Measurements from ENCODE around the gene CA7.
A peak's percentile ranks its signal among the peaks of the same experiment; 100 is the strongest.

CA7 gene

DNA sequence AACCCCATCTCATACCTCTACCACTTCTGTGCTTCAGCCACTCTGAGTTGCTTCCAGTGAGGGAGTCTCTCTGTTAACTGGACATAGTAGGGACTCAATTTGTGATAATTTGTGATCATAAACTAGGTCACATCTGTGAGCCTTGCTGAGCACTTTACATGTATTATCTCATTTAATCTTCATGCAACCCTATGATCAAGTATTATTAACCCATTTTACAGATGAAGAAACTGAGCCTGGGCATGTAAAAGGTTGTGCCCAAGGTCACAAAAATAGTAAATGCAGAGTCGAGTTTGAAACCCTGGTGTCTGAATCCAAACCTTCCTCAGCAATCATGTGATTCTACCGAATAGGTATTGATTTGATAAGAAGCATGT is 54.7 kb downstream of the CA7 start:
- Histone ChIP-seq H3K4me1 (ENCODE audit: control insufficient read depth, insufficient read depth, low read length) (peaks cover 19% of the 10 kb centered on the region), H3K9me3 (ENCODE audit: control insufficient read depth, low read length) (no peaks in the 10 kb centered on the region), H3K4me3 (ENCODE audit: low read length) (no peak overlapping the region), H3K36me3 (ENCODE audit: control insufficient read depth, insufficient read depth, low read length, severe bottlenecking) (peaks cover 4% of the 10 kb centered on the region), H3K9ac (ENCODE audit: low read length) (no peak overlapping the region), H3K27me3 (replicated peaks; ENCODE audit: control insufficient read depth, insufficient read depth, low read length) (no peaks in the 10 kb centered on the region)
- DNase-seq (ENCODE audit: low read depth), result no peak

GRCh38 chr16:66899310-66899944 is 55.2 kb downstream of the CA7 start:
- peak; percentile 79 for DNase-seq (ENCODE audit: low read depth)
- no peaks in the 10 kb centered on the region for H3K9me3 ChIP-seq (ENCODE audit: control insufficient read depth, low read length)
- no peak overlapping the region for H3K9ac ChIP-seq (ENCODE audit: low read length)
- no peaks in the 10 kb centered on the region for H3K27me3 ChIP-seq (replicated peaks; ENCODE audit: control insufficient read depth, insufficient read depth, low read length)
- peaks cover 19% of the 10 kb centered on the region for H3K4me1 ChIP-seq (ENCODE audit: control insufficient read depth, insufficient read depth, low read length)
- H3K36me3 ChIP-seq (ENCODE audit: control insufficient read depth, insufficient read depth, low read length, severe bottlenecking), result no peaks in the 10 kb centered on the region
- H3K4me3 ChIP-seq (ENCODE audit: low read length), result no peak overlapping the region

- Histone ChIP-seq H3K9me3 (ENCODE audit: control insufficient read depth, low read length) (no peaks in the 10 kb centered on the region), H3K4me3 (ENCODE audit: low read length) (no peak overlapping the region), H3K9ac (ENCODE audit: low read length) (no peak overlapping the region), H3K27me3 (replicated peaks; ENCODE audit: control insufficient read depth, insufficient read depth, low read length) (no peaks in the 10 kb centered on the region), H3K36me3 (ENCODE audit: control insufficient read depth, insufficient read depth, low read length, severe bottlenecking) (no peaks in the 10 kb centered on the region), H3K4me1 (ENCODE audit: control insufficient read depth, insufficient read depth, low read length) (peaks cover 19% of the 10 kb centered on the region)
- DNase-seq (ENCODE audit: low read depth), result peak; percentile 59
Measured at GRCh38 chr16:66899945-66900710, 55.9 kb downstream of the CA7 start.

DNA sequence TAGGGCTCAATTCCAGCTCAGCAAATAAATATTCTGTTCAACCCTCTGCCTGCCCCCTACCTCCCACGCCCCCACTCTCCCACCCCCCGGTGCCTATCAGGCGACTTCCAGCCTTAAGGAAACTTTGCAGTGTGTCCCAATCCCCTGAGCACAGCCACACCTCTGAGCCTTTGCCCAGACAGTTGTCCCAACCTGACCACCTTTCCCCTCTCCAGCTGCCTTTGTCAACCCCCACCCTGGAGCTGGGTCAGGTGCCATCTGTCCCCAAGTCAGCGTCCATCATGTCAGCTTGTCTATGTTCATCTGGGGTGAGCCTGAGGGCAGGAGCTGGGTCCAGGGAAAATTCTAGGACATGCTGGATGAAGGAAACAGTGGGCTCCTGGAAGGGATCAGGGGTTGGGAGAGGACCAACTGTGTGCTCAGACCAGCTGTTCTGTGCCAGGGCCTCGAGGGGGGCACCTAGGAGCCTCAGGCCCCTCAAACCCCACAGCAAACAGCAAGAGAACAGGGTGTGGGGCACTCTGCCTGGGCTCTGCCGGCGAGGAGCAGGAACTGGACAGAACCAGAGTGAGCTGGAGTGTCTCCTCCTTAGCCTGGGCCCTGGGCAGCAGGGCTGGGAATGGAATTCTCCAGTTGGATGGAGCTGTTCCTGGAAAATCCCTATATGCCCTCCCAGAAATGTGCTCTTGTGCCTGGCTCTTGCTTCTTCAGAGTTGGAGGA is 56.7 kb downstream of the CA7 start:
- H3K9ac ChIP-seq (ENCODE audit: low read length), result no peak overlapping the region
- DNase-seq (ENCODE audit: low read depth), result peak; percentile 35
- peaks cover 4% of the 10 kb centered on the region for H3K27me3 ChIP-seq (replicated peaks; ENCODE audit: control insufficient read depth, insufficient read depth, low read length)
- peaks cover 19% of the 10 kb centered on the region for H3K4me1 ChIP-seq (ENCODE audit: control insufficient read depth, insufficient read depth, low read length)
- no peaks in the 10 kb centered on the region for H3K9me3 ChIP-seq (ENCODE audit: control insufficient read depth, low read length)
- H3K36me3 ChIP-seq (ENCODE audit: control insufficient read depth, insufficient read depth, low read length, severe bottlenecking), result no peaks in the 10 kb centered on the region
- no peak overlapping the region for H3K4me3 ChIP-seq (ENCODE audit: low read length)

DNA sequence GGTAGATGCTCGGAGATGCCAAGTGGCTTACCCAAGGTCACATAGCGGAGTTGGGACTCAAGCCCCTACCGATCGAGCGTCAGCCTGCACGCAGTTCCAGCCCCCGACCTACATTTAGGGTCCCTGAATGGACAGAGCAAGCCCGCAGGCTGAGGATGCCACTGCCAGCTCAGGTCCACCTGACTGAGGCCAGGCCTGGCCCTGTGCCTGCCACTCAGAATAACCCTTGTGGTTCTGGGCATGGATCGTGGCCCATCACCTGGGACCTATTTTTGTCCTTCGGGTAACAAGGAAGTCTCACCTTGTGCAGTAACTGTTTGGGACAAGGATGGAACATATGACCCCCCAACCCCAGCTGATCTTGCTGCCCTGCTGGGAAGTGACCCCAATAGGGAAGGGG is 57.4 kb downstream of the CA7 start:
- Histone ChIP-seq H3K9me3 (ENCODE audit: control insufficient read depth, low read length) (no peaks in the 10 kb centered on the region), H3K9ac (ENCODE audit: low read length) (no peak overlapping the region), H3K36me3 (ENCODE audit: control insufficient read depth, insufficient read depth, low read length, severe bottlenecking) (no peaks in the 10 kb centered on the region), H3K27me3 (replicated peaks; ENCODE audit: control insufficient read depth, insufficient read depth, low read length) (peaks cover 5% of the 10 kb centered on the region), H3K4me1 (ENCODE audit: control insufficient read depth, insufficient read depth, low read length) (peaks cover 19% of the 10 kb centered on the region), H3K4me3 (ENCODE audit: low read length) (no peak overlapping the region)
- DNase-seq (ENCODE audit: low read depth), result no peak

DNA sequence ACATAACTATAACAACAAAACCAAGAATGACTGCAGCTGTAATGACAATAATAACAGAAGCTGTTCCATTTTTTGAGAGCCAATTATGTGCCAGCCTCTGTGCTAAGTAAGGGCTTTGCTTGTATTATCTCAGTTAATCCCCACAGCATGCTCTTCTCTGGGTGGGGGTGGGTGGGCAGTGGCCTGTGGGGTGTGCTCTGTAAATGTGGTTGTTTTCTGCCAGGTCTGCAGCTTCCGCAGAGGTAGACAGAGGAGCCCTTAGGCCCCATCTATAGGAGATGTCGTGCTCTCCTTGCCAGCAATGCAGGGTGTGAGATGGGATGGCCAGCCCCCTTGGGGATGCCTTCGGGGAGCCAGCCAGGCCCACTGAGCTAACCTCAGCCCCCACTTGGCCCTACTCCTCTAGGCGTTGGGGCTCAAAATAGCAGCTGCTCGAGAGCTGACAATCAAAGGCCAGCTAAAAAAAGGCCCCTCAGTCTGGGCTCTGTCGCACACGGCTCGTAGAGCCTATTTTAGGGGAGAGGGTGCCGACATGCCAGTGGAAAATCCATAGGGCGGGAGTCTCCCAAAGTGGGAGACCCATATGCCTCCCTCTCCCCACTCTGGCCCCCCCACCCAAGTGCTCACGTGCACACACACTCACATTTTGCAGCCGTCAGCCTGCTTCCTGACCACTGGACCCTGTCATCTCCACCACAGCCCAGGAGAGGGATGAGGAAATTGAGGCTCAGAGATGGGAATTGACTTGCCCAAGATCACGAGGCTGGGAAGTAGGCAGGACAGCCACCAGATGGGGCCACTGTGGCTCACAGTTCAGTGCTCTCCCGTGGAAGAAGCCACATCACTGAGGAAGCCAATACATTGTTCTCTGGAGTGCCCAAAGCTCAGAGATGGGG is 58.7 kb downstream of the CA7 start:
- peaks cover 19% of the 10 kb centered on the region for H3K4me1 ChIP-seq (ENCODE audit: control insufficient read depth, insufficient read depth, low read length)
- no peaks in the 10 kb centered on the region for H3K9me3 ChIP-seq (ENCODE audit: control insufficient read depth, low read length)
- DNase-seq (ENCODE audit: low read depth), result no peak
- no peaks in the 10 kb centered on the region for H3K36me3 ChIP-seq (ENCODE audit: control insufficient read depth, insufficient read depth, low read length, severe bottlenecking)
- no peak overlapping the region for H3K9ac ChIP-seq (ENCODE audit: low read length)
- H3K27me3 ChIP-seq (replicated peaks; ENCODE audit: control insufficient read depth, insufficient read depth, low read length), result peaks cover 10% of the 10 kb centered on the region
- H3K4me3 ChIP-seq (ENCODE audit: low read length), result no peak overlapping the region
